ENCODE data around the gene INVS.
"Not testable (repeated sequence)": the region's sequence is repeated elsewhere in the genome, so short reads cannot be mapped to it uniquely, and the experiment has no call there.

DNA sequence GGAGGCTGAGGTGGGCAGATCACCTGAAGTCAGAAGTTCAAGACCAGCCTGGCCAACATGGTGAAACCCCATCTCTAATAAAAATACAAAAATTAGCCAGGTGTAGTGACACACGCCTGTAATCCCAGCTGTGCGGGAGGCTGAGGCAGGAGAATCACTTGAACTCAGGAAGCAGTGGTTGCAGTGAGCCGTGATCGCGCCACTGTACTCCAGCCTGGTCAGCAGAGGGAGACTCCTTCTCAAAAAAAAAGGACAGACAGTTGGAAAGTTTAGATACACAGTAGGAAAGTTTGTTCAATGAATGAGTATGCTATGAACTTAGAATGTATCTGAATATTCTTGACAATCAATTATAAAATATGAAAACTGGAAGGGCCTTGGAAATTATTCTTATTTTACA lies 37.8 kb downstream of the INVS start:
- TF ChIP-seq EZH2 (IDR thresholded peaks at IDR 0.05; ENCODE audit: insufficient read depth, poor library complexity, severe bottlenecking); EZH2phosphoT487 (IDR thresholded peaks at IDR 0.05; ENCODE audit: insufficient read depth, low read depth): not testable (repeated sequence)

Measured in GM23248 (cell line).